HG02884 (cell line): Measurements from ENCODE around the gene MMP24.

Experiments used
- ATAC-seq: cut with Tn5 transposase; IDR thresholded peaks from one replicate; pipeline ENCODE4 v1.9.1; 2021; ENCODE audit warnings: mild to moderate bottlenecking, moderate library complexity; ENCODE audit not compliant: unreplicated experiment

Gene MMP24

GRCh38 chr20:35277127-35277526 is 50.6 kb downstream of the MMP24 start:
- ATAC-seq, result no peak

DNA sequence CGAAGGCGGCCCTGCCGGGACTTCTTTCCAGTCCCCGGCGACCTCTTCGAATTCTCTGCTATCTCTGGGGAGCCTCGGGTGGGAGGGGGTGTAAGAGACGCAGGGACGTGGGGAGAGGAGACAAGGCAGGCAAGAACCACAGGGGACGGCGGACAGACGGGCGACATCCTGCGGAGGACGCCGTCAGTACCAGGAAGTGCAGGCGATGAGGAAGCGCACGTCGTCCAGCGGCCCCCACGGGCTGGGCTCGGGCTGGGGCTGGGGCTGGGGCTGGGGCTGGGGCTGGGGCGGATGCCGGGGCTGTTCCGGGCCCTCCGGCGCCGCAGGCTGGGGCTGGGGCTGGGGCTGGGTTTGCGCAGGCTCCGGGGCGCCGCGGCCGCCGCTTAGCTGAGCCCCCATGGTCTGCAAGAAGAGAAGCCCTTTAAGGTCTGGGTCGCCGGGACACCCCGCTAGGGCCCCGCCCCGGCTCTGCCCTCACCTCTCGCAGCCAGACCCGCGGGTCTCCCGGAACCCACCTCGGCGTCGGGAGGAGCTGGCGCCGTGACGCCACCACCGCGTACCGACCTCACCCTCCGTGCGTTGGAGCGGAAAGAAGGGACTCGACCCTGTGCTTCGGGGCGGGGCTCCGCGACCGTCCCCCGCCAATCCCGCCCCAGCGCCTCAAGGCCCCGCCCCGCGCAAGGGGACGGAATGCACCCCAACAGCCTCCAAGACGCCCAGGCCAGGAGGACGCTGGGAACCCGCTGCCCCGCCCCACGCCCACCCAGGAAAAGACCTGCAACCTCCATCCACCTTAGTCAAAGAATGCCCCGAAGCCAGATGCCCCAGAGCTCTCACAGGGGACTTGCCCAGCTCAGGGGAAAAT is 51.3 kb downstream of the MMP24 start, which contains the start of gene MMP24OS:
Gene MMP24OS, minus strand, starts transcription at position 592 of the 865 bp plus-strand sequence. Its CDS starts 193 bp downstream, at position 399.
- ATAC-seq, result peak; percentile 73

- ATAC-seq, result no peak
Observed at GRCh38 chr20:35279040-35279439, 52.5 kb downstream of the MMP24 start.

GRCh38 chr20:35279533-35280174 is 53.2 kb downstream of the MMP24 start:
- ATAC-seq, result no peak

GRCh38 chr20:35280523-35280922 is 54.0 kb downstream of the MMP24 start:
- no peak for ATAC-seq

GRCh38 chr20:35281506-35282101 is 55.1 kb downstream of the MMP24 start:
- ATAC-seq, result no peak

DNA sequence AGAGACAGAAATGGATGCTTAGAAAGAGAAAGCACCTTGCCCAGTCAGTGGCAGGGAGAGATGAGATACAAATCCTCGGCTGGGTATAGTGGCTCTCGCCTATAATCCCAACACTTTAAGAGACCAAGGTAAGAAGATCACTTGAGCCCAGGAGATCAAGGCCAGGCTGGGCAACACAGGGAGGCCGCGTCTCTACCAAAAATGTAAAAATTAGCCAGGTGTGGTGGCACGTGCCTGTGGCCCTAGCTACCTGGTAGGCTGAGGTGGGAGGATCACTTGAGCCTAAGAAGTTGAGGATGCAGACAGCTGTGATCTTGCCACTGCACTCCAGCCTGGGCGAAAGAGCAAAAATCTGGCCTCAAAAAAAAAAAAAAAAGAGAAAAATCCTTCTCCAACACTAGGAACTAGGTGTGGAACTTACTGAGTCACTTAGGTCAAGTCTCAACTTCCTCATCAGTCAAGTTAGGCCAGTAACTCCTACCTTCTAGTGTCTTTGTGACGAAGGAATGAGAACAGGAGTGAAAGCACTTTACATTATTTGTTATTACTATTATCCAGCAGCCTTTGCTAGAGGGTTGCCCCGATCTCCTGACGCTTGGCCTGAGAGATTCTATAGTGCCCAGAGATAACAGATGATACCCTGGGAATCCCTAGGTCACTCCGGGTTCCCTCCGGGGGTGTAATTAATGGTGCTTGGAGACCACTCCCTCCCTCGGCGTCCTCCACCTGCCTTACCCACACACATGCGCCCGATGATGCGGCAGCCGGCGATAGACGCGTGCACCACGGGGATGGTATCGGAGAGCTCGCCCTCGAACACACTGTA is 57.2 kb downstream of the MMP24 start:
- ATAC-seq, result no peak

- ATAC-seq, result peak; percentile 75
Observed at GRCh38 chr20:35284267-35284991, 57.9 kb downstream of the MMP24 start, which contains the start of gene EIF6. Gene EIF6, minus strand, starts transcription at chr20:35284772. Its CDS starts 285 bp downstream, at chr20:35284487.

- ATAC-seq, result no peak
Observed at GRCh38 chr20:35284992-35285805, 58.7 kb downstream of the MMP24 start.

DNA sequence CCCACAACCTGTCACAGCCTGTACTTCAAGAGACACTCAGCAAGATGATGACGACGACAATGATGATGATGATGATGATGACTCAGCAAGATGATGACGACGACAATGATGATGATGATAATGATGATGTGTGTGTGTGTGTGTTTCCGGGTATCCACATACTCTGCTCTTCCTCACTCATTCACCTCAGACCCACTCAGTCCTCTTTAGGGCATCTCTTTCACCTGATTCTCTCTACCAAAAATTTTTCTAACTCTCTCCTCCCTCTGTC is 59.3 kb downstream of the MMP24 start:
- no peak for ATAC-seq

- ATAC-seq, result no peak
Observed at GRCh38 chr20:35286077-35286898, 59.8 kb downstream of the MMP24 start.

DNA sequence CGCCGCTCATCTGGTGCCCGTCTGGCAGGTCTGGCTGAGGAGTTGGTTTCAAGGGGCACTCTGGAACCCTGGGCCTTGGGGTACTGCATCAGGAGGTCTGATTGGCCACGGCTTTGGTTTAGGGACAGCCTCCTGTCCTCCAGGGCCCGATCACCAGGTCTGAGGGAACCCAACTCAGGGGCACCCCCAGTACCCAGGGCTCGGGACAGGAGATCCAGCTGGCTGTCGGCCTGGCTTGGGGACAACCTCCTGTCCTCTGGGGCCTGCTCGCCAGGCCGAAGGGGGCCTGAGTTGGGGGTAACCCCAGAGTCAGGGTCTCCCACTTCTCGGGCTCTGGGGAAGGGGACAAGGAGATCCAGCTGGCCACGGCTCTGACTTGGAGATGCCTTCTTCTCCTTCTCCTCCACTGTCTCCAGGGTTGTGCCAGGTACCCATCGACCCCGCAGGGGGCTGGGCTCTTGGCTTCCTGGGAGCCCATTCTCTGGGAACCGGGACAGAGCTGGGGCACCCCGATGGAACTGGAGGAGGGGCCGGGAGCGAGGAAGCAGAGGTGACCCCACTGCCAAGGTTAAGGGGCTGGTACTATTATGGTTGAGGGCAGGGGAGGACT is 60.5 kb downstream of the MMP24 start:
- no peak for ATAC-seq

- no peak for ATAC-seq
Observed at GRCh38 chr20:35287509-35288324, 61.2 kb downstream of the MMP24 start.

- ATAC-seq, result no peak
Observed at GRCh38 chr20:35288325-35289060, 62.0 kb downstream of the MMP24 start.

- ATAC-seq, result no peak
Observed at GRCh38 chr20:35290186-35290886, 63.8 kb downstream of the MMP24 start.

GRCh38 chr20:35290887-35291417 is 64.5 kb downstream of the MMP24 start:
- ATAC-seq, result no peak
